HG03039 (cell line): Measurements from ENCODE around the gene MAML1.
"Not testable (repeated sequence)": the region's sequence is repeated elsewhere in the genome, so short reads cannot be mapped to it uniquely, and the experiment has no call there.

ENCODE experiments used
- ATAC-seq: cut with Tn5 transposase; IDR thresholded peaks from one replicate; pipeline ENCODE4 v1.9.1; 2021; ENCODE audit warnings: mild to moderate bottlenecking, moderate library complexity; ENCODE audit not compliant: unreplicated experiment

MAML1 gene, protein sequence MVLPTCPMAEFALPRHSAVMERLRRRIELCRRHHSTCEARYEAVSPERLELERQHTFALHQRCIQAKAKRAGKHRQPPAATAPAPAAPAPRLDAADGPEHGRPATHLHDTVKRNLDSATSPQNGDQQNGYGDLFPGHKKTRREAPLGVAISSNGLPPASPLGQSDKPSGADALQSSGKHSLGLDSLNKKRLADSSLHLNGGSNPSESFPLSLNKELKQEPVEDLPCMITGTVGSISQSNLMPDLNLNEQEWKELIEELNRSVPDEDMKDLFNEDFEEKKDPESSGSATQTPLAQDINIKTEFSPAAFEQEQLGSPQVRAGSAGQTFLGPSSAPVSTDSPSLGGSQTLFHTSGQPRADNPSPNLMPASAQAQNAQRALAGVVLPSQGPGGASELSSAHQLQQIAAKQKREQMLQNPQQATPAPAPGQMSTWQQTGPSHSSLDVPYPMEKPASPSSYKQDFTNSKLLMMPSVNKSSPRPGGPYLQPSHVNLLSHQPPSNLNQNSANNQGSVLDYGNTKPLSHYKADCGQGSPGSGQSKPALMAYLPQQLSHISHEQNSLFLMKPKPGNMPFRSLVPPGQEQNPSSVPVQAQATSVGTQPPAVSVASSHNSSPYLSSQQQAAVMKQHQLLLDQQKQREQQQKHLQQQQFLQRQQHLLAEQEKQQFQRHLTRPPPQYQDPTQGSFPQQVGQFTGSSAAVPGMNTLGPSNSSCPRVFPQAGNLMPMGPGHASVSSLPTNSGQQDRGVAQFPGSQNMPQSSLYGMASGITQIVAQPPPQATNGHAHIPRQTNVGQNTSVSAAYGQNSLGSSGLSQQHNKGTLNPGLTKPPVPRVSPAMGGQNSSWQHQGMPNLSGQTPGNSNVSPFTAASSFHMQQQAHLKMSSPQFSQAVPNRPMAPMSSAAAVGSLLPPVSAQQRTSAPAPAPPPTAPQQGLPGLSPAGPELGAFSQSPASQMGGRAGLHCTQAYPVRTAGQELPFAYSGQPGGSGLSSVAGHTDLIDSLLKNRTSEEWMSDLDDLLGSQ

DNA sequence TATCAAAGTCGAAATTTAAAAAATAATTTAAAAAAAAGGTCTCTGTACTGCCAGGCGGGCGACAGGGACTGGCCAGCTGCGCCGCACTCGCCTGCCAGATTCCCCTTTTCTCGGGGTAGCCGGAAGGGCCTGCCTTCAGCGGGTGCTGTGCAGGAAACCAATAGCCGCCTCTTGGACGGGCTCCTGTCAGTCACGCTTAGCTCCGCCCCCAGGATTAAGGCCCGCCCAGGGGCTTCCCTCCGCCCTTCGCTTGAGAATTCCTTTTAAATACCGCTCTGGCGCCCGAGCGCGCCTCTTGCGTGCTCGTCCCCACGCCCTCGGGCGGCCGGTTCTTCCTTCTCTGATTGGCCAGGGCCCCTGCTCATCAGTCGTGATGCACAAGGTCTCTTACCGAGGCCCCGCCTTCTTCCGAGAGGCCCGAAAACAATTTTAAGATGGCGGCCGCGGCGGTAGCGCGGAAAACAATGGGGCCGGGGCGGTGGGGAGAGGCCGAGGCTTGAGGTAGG, at the start of gene MAML1:
MAML1 (plus strand) TSS at position 411 of the 506 bp plus-strand sequence. CDS start 291 bp downstream, outside the sequence.
- peak; percentile 88 for ATAC-seq

DNA sequence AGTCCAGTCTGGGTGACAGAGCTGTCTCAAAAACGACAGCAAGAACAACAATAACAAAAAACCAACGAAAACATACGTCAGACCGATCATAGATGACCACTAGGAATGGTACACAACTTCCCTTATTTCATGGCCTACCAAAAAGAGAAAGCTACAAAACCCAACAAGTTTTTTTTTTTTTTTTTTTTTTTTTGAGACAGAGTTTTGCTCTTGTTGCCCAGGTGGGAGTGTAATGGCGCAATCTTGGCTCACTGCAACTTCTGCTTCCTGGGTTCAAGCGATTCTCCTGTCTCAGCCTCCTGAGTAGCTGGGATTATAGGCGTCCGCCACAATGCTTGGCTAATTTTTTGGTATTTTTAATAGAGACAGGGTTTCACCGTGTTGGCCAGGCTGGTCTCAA, 43.4 kb upstream of the MAML1 start:
- not testable (repeated sequence) for ATAC-seq

DNA sequence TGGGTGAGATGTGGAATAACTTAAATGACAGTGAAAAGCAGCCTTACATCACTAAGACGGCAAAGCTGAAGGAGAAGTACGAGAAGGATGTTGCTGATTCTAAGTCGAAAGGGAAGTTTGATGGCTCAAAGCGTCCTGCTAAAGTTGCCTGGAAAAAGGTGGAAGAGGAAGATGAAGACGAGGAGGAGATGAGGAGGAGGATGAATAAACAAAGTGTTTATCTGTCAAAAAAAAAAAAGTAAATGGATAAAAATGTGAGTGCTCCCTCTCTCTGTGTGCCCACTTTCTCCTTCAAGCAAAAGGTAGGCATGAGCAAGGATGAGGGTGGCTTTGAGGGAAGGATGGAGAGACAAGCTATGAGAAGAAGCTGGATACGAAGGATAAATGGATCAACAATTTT, 38.1 kb upstream of the MAML1 start:
- ATAC-seq = no peak

DNA sequence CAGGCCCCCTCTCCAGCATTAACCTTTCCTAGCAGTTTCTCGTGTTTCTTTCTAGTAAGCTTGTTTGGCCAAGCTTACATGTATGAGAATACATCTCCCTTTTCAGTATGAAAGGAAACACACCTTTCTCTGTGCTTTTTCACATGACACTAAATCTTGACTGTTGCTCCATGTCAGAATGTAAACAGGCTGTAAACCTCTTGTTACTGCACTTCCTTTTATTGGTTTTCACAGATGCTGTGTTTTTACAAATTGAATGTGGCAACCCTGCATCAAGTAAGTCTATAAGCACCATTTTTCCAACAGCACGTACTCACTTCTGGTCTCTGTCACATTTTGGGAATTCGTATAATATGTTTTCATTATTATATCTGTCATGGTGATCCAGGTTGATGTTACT, 36.0 kb upstream of the MAML1 start:
- ATAC-seq = no peak

DNA sequence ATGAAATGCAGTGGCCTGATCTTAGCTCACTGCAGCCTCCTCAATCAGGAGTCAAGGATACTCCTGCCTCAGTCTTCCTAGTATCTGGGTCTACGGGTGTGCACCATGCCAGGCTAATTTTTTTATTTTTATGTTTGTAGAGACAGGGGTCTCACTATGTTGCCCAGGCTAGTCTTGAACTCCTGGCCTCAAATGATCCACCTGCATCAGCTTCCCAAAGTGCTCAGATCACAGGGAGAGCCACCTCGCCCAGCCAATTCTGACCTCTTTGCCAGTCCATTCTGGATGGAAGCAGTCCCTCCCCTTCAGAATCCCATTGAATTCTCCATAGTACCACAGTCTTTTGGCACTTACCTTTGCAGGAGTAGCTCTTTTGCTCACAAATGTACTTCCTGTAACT, 35.5 kb upstream of the MAML1 start:
- no peak for ATAC-seq

DNA sequence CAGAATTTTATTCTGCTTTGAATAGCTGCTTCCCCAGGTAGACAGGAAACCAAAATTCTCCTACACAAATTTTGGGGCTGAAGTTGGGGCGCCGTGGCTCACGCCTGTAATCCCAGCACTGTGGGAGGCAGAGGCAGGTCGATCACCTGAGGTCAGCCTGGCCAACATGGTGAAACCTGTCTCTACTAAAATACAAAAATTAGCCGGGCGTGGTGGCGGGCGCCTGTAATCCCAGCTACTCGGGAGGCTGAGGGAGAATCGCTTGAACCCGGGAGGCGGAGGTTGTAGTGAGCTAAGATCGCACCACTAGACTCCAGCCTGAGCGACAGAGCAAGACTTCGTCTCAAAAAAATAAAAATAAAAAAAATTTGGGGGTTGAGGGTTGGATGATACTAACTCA, 35.1 kb upstream of the MAML1 start:
- not testable (repeated sequence) for ATAC-seq

DNA sequence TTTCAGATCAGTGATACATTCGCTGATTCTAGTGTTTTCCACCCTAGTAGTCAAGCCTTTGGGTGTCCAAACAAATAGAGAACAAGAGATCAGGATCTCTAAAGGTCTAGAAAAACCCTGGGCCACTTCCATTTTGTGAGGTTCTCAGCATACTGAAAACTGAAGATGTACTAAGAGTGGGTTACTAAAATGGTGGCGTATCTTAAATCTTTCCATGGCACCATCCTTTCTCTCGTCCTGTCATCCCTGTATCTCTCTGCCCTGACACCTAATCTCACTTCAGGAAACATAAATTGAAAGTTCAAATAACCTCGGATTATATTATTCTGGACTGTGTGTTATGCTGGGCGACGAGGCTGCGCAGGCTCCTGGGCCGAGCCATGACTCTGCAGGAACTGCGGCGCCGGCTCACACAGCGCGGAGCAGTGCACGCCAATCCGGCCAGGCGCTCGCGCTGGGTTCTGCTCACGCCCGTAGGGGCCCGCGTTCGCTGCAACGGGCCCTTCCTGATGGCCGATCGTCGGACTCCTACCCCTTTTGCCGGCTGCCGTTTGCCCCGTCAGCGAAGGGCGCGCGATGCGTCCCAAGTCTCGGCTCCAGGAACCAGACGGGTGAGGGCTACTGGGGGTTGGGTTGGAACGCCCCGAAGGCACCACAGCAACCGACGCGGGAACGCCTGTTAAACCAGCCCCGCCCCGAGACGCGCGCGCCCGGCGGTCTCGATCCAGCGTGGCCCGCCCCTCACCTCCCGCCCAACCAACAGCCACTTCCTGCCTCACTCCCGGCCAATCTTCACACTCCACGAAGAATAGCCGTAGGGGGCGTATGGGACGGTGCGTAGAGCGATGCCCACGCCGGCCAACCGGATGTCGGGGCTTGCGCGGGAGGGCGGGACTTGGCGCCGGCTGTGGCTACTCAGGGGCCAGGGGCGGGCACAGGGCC, 34.4 kb upstream of the MAML1 start:
- peak; percentile 88 for ATAC-seq

DNA sequence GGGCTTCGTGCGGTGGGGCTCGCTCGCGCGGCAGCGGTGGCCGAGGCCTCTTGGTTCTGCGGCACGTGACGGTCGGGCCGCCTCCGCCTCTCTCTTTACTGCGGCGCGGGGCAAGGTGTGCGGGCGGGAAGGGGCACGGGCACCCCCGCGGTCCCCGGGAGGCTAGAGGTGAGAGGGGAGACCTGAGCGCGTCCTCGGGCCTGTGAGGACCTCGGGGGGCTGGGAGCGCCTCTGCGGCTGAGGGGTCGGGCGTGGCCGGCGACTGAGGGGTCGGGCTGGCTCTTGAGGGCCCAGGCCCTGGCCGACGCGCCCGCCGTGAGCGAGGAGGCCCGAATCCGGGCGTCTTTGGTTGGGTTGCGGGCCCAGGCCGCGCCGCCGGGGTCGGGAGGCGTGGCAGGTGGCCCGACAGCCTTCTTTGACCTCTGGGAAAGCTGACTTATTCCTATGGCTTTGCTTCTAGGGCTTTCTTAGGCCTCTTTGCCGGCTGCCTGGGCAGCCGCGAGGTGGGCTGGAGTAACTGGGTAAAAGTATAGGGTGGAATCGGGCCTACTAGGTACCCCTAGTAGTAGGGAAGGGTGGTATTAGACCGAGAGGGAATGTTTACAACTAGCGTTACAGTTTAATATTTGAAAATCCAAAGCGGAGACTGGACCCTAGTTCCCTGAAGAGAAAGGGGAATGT, 33.5 kb upstream of the MAML1 start, which contains the start of gene CANX:
CANX (plus strand) TSS at position 33 of the 681 bp plus-strand sequence. CDS start 6,715 bp downstream, outside the sequence.
- ATAC-seq = no peak

DNA sequence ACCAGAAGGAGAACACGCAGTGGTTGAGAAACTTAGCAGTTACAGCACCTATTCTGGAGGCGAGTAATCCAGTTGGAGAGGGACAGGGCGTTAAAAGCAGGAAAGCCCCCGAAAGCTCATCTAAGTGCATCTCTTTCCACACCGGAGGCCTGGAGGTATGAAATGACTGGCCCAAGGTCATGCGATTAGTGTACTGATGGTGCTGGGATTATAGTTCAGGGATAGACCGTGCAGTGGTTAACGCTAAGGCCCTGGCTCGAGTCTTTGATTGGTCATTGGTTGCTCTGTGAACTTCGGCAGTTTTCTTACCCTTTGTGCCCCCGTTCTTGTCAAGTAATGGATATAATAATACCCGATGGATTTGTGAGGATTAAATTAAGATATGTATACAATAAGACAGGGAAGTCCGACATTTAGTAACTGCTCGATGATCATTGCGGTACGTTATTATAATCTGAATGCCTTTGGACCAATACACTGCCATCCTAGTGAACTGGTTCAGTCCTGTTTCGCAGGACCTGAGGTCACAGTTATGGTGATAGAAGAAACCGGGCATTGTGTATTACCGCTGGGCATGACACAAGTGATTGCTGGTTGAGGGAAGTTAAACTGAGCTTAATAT, 32.9 kb upstream of the MAML1 start:
- ATAC-seq = no peak

DNA sequence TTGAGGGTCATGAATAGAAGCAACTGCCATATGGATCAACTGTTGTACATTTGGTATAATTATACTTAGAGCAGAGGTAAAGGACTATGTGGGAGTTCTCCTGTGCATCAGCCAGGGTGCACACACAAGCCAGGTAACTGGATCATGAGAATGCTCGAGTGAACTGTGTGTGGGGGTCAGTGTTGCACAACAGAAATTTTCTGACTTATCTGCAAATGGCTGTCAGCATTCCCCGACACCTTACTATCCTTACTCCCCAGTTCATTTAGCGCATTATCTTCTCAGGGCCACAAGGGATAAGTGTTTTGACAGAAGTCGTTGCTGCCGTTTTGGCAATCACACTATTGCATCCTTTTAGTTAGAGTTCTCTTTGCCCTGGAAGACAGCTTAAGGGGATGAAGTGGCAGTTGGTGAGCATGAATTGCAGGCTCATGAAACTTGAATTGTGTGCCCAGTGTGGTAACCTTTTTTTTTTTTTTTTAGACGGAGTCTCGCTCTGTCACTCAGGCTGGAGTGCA, 32.2 kb upstream of the MAML1 start:
- no peak for ATAC-seq

DNA sequence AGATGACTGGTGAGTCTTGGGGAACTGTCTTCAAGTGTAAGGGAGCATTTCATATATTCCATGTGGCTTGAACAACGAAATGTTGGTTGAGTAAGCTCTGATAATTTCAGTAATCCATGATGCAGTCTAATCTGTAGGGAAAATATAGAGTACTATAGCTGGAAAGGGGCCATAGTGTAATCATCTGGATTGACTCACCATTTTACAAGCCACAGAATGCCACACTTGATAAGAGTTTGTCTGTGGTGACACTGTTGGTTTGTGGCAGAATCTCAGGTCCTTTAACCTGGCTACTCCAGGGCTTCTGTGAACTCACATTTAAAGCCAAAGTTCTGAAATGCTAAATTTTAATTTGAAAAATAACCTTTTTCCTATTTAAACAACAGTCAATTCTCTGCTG, 16.3 kb upstream of the MAML1 start:
- no peak for ATAC-seq

DNA sequence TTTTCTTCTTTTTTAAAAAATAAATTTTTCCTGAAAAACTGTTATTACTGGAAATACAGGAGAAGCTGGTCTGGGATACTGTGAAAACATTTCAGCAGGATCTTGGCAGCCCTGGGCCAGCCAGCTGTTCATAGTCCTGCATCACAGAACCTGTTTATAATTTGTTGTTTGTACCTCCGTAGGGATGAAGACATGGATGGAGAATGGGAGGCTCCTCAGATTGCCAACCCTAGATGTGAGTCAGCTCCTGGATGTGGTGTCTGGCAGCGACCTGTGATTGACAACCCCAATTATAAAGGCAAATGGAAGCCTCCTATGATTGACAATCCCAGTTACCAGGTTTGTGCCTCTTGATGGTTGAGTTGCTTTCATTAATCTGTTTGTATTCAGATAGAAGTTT, 12.4 kb upstream of the MAML1 start:
- no peak for ATAC-seq

DNA sequence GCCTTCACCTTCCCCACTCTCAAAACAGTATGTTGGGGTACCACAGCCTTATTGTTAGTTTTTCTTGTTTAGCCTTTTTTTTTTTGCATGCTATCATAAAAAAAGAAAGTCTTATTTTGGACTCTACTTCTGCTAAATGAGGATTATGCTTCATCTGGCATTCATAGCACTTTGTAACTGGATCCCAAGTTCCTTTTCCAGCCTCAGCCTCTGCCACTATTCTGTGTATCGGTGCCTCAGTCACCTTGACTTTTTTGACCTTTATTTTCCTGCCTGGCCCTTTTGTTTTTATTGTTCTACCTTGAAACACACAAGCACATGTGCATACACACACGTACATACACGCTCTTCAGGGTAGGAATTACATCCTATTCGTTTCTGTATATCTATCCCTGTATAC, 8.5 kb upstream of the MAML1 start:
- no peak for ATAC-seq

DNA sequence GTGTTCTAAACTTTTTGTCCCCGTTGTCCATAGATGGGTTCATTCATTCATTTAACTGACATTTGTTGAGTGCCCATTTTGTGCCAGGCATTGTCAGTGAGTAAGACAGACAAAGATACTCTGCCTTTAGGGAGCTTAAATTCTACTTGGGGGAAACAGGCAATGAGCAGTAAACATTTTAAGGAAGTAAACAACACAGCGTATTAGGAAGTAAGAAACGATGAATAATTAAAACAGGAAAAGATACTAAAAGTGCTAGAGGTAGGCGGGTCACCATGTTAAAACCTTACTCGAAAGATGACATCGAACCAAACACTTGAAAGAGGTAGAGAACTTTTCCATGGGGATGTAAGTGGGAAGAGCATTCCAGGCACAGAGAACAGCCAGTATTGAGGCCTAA, 5.5 kb upstream of the MAML1 start:
- ATAC-seq = no peak

DNA sequence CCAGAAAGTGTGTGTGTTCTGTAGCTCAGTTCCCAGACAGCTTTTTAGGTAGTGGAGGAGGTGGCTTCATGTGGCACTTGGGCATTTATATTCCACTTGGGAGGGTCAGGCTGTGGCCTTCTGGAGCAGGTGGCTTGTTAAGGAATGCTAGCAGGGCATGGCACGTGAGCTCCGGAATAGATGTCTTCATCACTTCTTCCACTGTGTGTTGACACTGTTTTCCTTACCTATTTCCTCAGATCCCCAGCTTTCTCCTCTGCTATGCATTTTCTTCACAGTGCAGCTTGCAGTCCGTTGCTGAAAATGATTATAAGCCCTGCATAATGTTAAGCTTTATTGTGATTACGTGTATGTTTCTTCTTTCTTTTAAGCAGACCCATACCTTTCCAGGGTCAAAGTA, 3.3 kb upstream of the MAML1 start:
- no peak for ATAC-seq

DNA sequence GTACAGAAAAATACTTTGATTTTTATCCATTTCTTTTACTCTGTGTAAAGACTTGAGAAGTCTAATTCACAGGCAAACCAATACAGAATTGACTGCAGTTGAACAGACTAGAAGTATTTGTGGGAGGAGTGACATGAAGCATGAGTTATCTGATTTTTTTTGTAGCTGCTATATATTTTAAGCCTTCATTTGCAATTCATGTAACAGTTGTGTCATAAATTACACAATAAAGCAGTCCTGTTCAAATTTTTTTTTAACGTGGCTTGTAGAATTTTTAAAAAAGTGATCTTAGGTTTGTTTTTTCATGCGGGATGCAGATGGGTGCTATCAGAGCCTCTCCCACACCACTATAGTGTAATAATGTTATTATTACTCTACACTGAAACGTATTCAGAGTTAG, 2.9 kb upstream of the MAML1 start:
- no peak for ATAC-seq

DNA sequence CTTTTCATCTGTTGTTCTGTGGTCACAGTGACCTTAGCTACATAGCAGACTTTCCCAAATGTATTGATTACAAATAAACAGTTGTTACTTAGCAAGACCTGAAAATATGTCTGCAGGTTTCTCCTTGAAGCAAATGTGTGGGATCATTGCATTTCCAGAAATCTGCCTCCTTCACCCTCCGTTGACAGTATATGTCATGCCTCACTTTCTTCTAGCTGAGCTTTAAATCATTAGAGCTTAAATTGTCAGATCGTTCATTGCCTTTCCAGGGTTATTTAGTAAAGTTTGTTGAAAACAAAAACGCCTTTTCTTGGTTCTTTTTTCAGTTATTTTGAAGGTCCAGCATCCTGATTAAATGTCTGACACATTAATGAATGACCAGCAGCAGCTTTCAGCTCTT, 2.3 kb upstream of the MAML1 start:
- no peak for ATAC-seq

DNA sequence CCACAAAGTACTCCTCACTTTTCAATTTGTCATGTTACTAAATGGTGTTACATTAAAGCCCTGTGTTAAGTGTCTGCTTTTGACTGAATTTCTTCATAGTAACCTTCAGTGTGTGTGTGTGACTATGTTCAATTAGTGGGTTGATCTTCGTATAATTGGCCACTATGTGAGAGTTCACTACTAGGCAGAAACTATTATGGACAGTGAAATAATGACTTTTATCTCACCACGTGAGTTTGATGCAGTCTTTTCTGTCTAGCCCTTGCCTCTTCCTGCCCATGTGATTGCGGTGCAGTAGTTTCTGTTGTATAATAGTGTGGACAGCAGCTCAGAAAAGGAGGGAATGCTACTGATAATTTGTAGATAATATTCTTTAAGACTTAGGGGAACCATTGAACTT, 1.8 kb upstream of the MAML1 start:
- ATAC-seq = no peak

DNA sequence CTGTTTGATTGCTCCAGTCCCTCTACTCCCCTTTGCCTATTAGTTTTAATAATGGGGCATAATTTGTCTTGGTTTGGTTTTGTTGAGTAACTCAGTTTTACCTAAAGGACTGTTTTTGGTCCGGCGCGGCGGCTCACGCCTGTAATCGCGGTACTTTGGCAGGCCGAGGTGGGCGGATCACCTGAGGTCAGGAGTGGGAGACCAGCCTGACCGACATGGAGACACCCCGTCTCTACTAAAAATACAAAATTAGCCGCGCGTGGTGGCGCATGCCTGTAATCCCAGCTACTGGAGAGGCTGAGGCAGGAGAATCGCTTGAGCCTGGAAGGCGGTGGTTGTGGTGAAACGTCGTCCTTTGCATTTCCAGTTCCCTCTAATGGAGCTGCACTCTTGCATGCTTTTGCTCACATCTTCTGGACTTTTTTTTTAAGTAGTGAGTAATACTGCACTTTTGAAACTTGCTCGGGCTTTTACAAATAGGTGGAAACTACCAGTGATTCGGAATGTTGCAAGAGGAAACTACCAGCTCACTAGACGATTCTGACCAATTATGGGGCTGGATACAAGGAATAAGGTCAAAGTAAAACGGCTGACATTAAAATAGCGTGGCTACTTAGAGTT, 721 bp upstream of the MAML1 start:
- peak; percentile 12 for ATAC-seq
